NCI-H1092 (cell line): Measurements from ENCODE around the gene ZNF638.
A peak's percentile ranks its signal among the peaks of the same experiment; 100 is the strongest.
"Not testable (repeated sequence)": the region's sequence is repeated elsewhere in the genome, so short reads cannot be mapped to it uniquely, and the experiment has no call there.

Experiments used
- DNase-seq: peaks from one replicate; lab custom pipeline; 2025; lab: John Stamatoyannopoulos, UW

Gene ZNF638

GRCh38 chr2:71331581-71332434 lies at the start of gene ZNF638:
Gene ZNF638, plus strand, starts transcription at chr2:71331782. Its CDS starts 17,173 bp downstream, at chr2:71348955.
- DNase-seq, result peak; percentile 77

- no peak for DNase-seq
Measured at GRCh38 chr2:71281950-71282349, 49.6 kb upstream of the ZNF638 start.

GRCh38 chr2:71282493-71282892 lies 49.1 kb upstream of the ZNF638 start:
- DNase-seq, result no peak

- DNase-seq, result no peak
Measured at GRCh38 chr2:71283131-71283530, 48.5 kb upstream of the ZNF638 start.

GRCh38 chr2:71285706-71286105 lies 45.9 kb upstream of the ZNF638 start:
- no peak for DNase-seq

GRCh38 chr2:71291398-71291797 lies 40.2 kb upstream of the ZNF638 start:
- DNase-seq, result no peak

GRCh38 chr2:71292159-71292558 lies 39.4 kb upstream of the ZNF638 start:
- DNase-seq, result no peak

- DNase-seq, result no peak
Measured at GRCh38 chr2:71298914-71299313, 32.7 kb upstream of the ZNF638 start.

GRCh38 chr2:71299507-71299906 lies 32.1 kb upstream of the ZNF638 start:
- DNase-seq, result no peak

GRCh38 chr2:71303849-71304248 lies 27.7 kb upstream of the ZNF638 start:
- no peak for DNase-seq

- DNase-seq, result no peak
Measured at GRCh38 chr2:71306762-71307161, 24.8 kb upstream of the ZNF638 start.

- no peak for DNase-seq
Measured at GRCh38 chr2:71313016-71313766, 18.4 kb upstream of the ZNF638 start.

- DNase-seq, result no peak
Measured at GRCh38 chr2:71317060-71317459, 14.5 kb upstream of the ZNF638 start.

- DNase-seq, result not testable (repeated sequence)
Measured at GRCh38 chr2:71317900-71318299, 13.7 kb upstream of the ZNF638 start.

GRCh38 chr2:71323386-71323785 lies 8.2 kb upstream of the ZNF638 start:
- no peak for DNase-seq

GRCh38 chr2:71326968-71327367 lies 4.6 kb upstream of the ZNF638 start:
- DNase-seq, result no peak

GRCh38 chr2:71327916-71328315 lies 3.7 kb upstream of the ZNF638 start:
- no peak for DNase-seq

- no peak for DNase-seq
Measured at GRCh38 chr2:71330155-71330554, 1.4 kb upstream of the ZNF638 start.

GRCh38 chr2:71330585-71331330 lies 824 bp upstream of the ZNF638 start:
- DNase-seq, result no peak

- not testable (repeated sequence) for DNase-seq
Measured at GRCh38 chr2:71331331-71331580, 326 bp upstream of the ZNF638 start.

- DNase-seq, result no peak
Measured at GRCh38 chr2:71332435-71332796, 834 bp downstream of the ZNF638 start.

- DNase-seq, result no peak
Measured at GRCh38 chr2:71333619-71334018, 2.0 kb downstream of the ZNF638 start.

GRCh38 chr2:71336384-71336783 lies 4.8 kb downstream of the ZNF638 start:
- DNase-seq, result no peak
